Measurements from ENCODE around the gene NADK2. TPM values are rescaled to one million over a fixed set of nuclear protein-coding genes. Genes with fewer than 3 reads are reported as not detected.
A peak's percentile ranks its signal among the peaks of the same experiment; 100 is the strongest.

The NADK2 gene
- total and polyA plus RNA-seq, 10 of the 15 experiments (the other 5 are each of a cell fraction or from before 2014, with no cell fraction given), result 2.4 to 9.0 (median 6.3) TPM

- DNase-seq (ENCODE audit: low read depth, low spot score), result no peak
- Histone ChIP-seq H3K4me3 (peak overlapping the region; percentile 97), H3K79me2 (ENCODE audit: control insufficient read depth, insufficient read depth, low read length) (0 out of 2 replicates have a peak, but pooled peaks cover 1% of the 10 kb centered on the region), H3K36me3 (ENCODE audit: control insufficient read depth in 2 of 2, insufficient read depth in 2 of 2, low read length in 1 of 2) (no peaks in the 10 kb centered on the region), H3K4me1 (ENCODE audit: control insufficient read depth, insufficient read depth, low read length) (peaks cover 19% of the 10 kb centered on the region), H4K20me1 (ENCODE audit: control insufficient read depth, insufficient read depth) (no peaks in the 10 kb centered on the region), H2AFZ (ENCODE audit: control insufficient read depth, low read depth, low read length) (peak overlapping the region; percentile 67), H3K27ac (ENCODE audit: control insufficient read depth, insufficient read depth) (peak overlapping the region; percentile 59), H3K4me2 (ENCODE audit: control insufficient read depth, insufficient read depth) (peak overlapping the region; percentile 99), H3K9ac (ENCODE audit: control insufficient read depth, insufficient read depth, low read length) (peak overlapping the region; percentile 64), H3K9me3 (replicated peaks; ENCODE audit: control insufficient read depth, insufficient read depth, low read length) (no peaks in the 10 kb centered on the region), H3K27me3 (replicated peaks in 1 of 2; ENCODE audit: control insufficient read depth in 2 of 2, insufficient read depth in 2 of 2, low read length in 1 of 2) (no peaks in the 10 kb centered on the region)
- in situ Hi-C loops (cut with MboI) (loop anchor here (10.0 kb wide), 1 partner anchor 452 kb away; no protein-coding TSS in a partner anchor), intact Hi-C loops (cut with micrococcal nuclease; ENCODE audit: unreplicated experiment) (loop anchor here (5.0 kb wide), 2 partner anchors 66 to 449 kb away; no protein-coding TSS in a partner anchor)
- ATAC-seq, result no peak
- TSS peak; percentile 85 for BruUV-seq (replicated peaks)
- POLR2A ChIA-PET, result interaction anchor here (0.6 to 0.9 kb wide), 2 partner anchors 92 to 448 kb away, joined by 3 read pairs; no protein-coding TSS in a partner anchor
- FAIRE-seq, result peak; percentile 47
- CTCF ChIA-PET, result interaction anchor here (0.8 to 7.4 kb wide), 16 partner anchors 9 to 448 kb away, joined by 3 to 47 read pairs (median 6); partner anchors contain the start of gene LMBRD2
- SMC1A ChIA-PET (ENCODE audit: uncharacterized antibody, unreplicated experiment), result interaction anchor here (0.6 to 2.4 kb wide), 8 partner anchors 10 to 164 kb away, joined by 3 to 11 read pairs (median 4); no protein-coding TSS in a partner anchor
- RAD21 ChIA-PET (ENCODE audit: unreplicated experiment), result interaction anchor here (0.7 to 4.8 kb wide), 7 partner anchors 26 to 628 kb away, joined by 3 to 21 read pairs (median 4); no protein-coding TSS in a partner anchor
- 78% methylated on average over 23 of the region's 24 CpGs for WGBS (ENCODE audit: insufficient coverage, insufficient replicate concordance, low lambda C conversion rate, missing lambda C conversion rate)
- TF ChIP-seq ZBTB40 (IDR thresholded peaks at IDR 0.05; ENCODE audit: borderline replicate concordance), result peak; percentile 27; the same call in 1 of the 2 replicates
- TF ChIP-seq, protein P1, sequence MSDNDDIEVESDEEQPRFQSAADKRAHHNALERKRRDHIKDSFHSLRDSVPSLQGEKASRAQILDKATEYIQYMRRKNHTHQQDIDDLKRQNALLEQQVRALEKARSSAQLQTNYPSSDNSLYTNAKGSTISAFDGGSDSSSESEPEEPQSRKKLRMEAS (IDR thresholded peaks at IDR 0.05; ENCODE audit: low read depth, low read length), result no peak
Observed at GRCh38 chr5:36242534-36243485, 1.1 kb upstream of the NADK2 start.
